ENCODE measurements around the gene PRR23E. TPM values are rescaled to one million over a fixed set of nuclear protein-coding genes. Genes with fewer than 3 reads are reported as not detected.

The PRR23E gene
- total RNA-seq, 4 donors from 2014 or later, result not detected

- TF ChIP-seq, protein P1, sequence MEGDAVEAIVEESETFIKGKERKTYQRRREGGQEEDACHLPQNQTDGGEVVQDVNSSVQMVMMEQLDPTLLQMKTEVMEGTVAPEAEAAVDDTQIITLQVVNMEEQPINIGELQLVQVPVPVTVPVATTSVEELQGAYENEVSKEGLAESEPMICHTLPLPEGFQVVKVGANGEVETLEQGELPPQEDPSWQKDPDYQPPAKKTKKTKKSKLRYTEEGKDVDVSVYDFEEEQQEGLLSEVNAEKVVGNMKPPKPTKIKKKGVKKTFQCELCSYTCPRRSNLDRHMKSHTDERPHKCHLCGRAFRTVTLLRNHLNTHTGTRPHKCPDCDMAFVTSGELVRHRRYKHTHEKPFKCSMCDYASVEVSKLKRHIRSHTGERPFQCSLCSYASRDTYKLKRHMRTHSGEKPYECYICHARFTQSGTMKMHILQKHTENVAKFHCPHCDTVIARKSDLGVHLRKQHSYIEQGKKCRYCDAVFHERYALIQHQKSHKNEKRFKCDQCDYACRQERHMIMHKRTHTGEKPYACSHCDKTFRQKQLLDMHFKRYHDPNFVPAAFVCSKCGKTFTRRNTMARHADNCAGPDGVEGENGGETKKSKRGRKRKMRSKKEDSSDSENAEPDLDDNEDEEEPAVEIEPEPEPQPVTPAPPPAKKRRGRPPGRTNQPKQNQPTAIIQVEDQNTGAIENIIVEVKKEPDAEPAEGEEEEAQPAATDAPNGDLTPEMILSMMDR (IDR thresholded peaks at IDR 0.05; ENCODE audit: low read depth), result no peak
Observed at GRCh38 chr3:127211118-127212060, 18.5 kb downstream of the PRR23E start.

- TF ChIP-seq, protein P1 (IDR thresholded peaks at IDR 0.05; ENCODE audit: low read depth), result no peak
Observed at GRCh38 chr3:127212231-127212630, 19.3 kb downstream of the PRR23E start.

- TF ChIP-seq, protein P1 (IDR thresholded peaks at IDR 0.05; ENCODE audit: low read depth), result no peak
Observed at GRCh38 chr3:127212711-127213110, 19.8 kb downstream of the PRR23E start.

DNA sequence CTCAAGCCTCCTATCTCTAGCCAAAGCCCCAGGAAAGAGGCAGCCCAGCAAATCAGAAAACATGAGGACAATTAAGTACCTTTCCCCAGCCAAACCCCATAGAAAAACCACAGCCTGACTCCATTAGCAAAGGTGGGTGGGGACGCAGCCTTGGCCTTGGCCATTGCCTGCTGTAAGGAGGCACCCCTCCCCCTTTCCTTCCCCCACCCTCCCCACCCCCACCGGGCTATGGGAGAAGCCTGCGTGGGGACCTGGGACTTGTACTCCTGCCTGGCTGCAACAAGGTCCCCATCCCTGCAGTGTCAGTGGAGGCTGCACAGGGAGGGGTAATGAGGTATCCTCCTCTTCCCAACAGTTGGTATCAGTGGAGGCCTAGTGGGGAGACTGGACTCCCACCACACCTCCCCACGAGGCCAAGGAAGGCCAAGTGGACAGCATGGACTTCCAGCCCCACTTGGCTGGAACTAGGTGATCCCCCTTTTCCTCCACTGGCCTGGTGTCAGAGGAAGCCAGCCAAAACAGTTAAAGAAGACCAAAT is 20.5 kb downstream of the PRR23E start:
- TF ChIP-seq, protein P1 (IDR thresholded peaks at IDR 0.05; ENCODE audit: low read depth), result no peak

- TF ChIP-seq, protein P1 (IDR thresholded peaks at IDR 0.05; ENCODE audit: low read depth), result no peak
Observed at GRCh38 chr3:127214975-127215374, 22.0 kb downstream of the PRR23E start.

DNA sequence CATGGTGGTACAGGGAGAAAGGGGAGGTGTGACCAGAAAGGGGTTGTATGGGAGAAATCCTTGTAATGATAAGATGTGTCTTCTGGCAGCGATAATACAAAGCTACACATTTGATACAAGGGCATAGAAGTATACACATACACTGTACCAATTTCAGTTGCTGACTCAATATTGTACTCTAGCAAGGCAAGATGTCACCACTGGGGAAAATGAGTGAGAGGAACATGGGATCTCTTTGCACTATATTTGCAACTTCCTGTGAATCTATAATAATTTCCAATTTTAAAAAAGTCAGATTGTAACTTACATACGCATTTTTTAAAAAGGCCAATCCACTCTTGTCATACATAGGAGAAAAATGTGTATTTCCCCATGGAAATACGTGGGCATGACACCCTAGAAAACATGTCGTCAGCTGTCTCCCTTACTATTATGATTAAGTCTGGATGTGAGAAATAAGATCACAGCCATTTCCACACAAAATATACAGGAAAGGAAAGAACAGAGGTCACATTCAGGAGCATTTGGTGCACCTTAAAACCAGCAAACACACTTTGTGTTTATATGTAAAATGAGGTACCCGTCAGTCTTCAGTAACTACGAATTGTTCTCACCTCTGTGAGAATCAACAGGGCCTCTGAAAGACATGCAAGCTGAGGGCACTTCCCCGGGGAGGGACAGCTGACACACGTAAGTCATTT is 22.9 kb downstream of the PRR23E start:
- TF ChIP-seq, protein P1 (IDR thresholded peaks at IDR 0.05; ENCODE audit: low read depth), result no peak

Measured in subcutaneous adipose tissue (tissue), 4 donors.